Fibroblast of skin of abdomen (primary cell): ENCODE measurements around the gene RAB4A.
A peak's percentile ranks its signal among the peaks of the same experiment; 100 is the strongest.

ENCODE experiments used
- DNase-seq: peaks from one replicate; pipeline ENCODE4 v3.0.0-alpha.2; 2013

Gene RAB4A

DNA sequence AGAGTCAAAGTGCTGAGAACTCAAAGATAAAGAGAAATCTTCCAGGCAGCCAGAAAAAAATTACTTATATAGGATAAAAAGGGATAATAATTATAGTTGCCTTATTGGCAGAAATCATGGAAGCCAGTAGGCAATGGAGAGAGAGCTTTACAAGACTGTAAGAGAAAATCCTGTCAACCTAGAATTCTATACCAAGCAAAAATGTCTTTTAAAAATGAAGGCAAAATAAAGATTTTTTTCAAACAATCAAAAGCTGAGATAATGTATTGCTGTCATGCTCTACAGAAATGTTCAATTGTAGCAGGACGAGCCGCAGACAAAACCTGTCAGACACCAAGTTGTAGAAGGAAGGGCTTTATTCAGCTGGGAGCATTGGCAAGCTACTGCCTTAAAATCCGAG is 26.8 kb upstream of the RAB4A start:
- DNase-seq, result no peak

- no peak for DNase-seq
These were observed 23.0 kb upstream of the RAB4A start for GRCh38 chr1:229247871-229248270.

GRCh38 chr1:229248821-229249817 is 21.8 kb upstream of the RAB4A start:
- DNase-seq, result no peak

- DNase-seq, result no peak
These were observed 20.9 kb upstream of the RAB4A start for GRCh38 chr1:229249854-229250644.

DNA sequence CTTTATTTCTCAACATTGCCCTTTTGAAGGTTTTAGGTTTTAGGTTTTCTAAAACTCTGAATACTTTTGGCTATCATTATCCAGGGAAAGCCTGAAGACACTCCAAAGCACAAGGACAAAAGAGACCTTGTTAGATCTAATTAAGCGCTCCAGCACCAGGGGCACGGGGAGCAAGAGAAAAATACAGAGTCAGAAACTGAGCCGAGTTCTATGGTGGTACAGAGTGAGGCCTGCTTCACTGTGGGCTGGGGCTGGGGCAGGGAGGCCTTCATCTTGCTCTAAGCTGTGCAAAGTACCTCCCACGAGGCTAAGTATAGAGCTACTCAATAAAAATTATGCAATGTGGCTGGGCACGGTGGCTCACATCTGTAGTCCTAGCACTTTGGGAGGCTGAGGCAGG is 19.7 kb upstream of the RAB4A start:
- DNase-seq, result no peak

DNA sequence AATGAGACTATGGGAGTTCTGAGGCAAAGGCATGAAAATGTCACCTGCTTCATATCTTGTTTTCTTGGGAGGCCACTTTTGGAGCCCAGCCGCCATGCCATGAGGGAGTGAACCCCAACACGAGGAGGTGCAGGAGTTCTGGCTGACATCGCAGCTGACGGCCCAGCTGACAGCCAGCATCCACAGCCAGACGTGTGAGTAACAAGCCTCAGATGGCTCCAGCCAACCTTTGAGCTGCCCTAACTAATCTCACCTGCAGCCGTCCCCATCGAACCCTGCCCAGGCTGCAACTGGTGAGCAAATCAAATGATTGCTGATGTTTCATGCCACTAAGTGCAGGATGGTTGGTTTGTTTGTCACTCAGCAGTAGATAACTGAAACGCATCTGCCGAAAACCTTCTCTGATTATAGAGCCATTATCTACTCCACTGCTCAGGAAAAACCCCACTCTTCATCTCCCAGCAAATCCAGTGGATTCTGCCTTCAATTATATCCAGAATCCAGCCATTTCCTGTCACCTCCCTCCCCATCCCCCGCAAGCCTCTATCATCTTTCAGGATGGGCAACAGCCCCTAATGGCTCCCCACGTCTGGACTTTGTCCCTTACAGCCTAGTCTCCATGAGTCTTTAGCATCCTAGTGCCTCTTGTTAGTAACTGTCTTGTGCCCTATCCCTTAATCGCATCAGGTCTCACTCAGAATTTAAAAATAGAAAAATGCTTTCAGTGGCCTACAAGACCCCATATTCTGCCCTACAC is 18.5 kb upstream of the RAB4A start:
- no peak for DNase-seq

DNA sequence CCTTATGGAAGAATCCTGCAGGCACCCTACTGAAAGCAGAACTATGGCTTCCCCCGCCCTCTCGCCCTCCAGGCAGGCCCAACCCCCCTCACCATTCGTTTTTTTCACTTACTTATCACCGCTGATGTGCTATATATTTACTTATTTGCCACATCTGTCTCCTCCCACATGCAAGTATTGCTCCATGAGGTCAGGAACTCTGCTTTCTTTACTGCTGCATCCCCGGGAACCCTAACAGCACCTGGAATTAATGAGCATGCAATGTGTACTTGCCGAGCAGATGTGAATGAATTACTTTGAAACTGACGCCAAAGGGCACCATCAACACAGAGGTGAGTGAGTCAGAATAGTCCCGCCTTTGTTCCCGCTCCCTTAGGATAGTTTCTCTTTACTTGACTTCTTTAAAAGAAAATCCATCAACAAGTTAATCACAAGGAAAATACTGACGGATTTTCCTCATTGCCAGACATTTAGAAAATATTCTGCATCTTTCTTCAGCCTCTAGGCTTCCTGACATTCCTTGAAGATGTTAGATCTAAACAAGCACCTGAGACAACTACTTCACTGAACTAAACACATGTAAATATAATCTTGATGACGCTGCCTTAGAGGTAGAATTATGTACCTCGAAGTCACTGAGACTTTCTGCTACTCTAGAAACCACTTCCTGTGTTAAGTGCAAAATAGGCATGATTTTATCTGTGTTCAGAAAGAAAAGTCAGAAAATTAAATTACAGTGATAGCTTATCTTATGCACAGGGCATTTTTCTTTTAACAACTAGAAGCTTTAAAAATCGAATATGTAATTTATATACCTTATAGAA is 17.5 kb upstream of the RAB4A start:
- peak; percentile 55 for DNase-seq

DNA sequence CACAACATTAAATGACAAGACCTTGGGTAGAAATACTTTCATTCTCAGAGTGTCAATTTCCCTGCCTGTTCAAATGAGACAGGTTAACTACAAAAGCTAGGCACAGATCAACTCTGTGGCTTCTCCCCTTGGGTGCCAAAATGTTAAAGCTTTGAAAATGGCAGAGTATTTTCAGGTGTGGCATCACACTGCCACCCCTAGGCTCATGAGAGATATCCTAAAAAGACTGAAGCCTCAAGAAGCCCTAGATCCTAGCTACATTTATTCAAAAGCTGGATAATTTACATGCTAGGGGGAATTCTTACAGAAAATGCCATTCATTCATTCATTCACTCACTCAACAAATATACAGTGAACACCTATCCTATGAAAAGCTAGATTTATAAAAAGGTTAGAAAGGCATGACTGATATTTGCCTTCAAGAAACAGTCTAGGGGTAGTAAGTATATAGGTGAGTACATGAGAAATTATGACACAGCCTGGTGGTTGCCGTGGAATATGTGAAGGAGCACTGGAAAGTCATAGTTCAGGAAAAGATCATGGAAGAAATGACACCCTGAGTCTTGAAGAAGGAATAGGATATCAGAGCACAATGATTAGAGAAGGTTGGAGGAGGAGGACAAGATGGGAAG is 15.9 kb upstream of the RAB4A start:
- DNase-seq, result peak; percentile 26

DNA sequence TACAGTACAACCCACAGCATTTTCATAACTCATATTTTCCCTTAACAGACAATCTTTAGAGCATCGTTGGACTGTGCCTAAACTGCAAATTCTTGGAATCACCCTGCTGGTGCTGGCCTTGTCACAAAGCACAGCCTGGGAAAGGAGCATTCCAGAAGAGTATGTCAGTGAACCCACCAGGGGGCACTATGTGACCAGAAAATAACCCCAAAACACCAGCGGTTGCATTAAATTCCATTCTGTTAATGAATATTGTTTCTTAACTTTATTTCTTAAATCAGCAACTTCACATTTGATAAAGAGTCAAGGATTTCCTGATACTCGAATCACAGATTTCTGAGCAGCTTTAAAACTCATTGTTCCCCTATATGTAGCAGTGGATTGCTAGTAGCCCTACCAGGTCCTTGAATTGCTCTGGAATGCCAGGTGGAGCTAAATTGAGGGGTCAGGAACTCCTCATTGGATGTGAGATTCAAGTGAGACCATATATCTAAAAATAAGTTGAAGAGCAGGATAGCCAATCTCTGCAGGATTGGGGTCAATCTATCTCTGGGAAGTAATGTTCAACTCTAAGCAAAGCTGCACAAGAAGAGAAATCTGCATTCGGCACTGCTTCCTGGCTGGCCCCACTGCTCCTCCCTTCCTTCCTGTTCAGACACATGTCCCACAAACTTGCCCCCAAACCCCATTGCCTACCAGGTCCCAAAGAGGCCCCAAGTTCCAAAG is 12.7 kb upstream of the RAB4A start:
- peak; percentile 61 for DNase-seq

DNA sequence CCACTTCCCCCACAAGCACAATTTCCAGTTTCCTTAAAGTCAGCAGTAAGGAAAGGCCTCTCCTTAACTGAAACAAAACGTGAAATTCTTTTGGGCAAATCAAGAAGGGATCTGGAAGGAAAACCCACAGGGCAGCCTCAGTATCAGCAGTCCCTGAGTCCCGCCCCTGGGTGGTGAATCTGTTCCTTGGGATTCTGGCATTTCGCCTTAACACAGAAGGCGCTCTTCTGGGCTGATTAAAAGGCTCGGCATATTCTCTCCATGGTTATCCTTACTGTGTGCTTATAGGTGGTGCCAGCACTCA is 12.2 kb upstream of the RAB4A start:
- DNase-seq, result peak; percentile 16

DNA sequence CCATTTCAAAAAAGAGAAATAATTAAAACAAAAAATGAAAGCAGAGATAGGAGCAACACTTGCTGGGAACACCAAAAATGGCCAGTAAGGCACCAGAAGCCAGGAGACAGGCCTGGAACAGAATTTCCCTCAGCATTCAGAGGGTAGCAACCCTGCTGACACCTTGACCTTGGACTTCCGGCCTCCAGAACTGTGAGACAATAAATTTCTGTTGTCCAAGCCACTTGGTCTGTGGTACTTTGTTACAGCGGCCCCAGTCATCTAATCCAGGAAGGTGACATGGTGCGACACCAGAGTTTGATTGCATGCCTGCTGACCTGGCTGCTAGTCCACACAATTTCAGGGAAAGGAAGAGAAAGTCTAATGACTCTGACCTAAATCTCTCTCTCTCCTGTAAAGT is 10.6 kb upstream of the RAB4A start:
- no peak for DNase-seq

DNA sequence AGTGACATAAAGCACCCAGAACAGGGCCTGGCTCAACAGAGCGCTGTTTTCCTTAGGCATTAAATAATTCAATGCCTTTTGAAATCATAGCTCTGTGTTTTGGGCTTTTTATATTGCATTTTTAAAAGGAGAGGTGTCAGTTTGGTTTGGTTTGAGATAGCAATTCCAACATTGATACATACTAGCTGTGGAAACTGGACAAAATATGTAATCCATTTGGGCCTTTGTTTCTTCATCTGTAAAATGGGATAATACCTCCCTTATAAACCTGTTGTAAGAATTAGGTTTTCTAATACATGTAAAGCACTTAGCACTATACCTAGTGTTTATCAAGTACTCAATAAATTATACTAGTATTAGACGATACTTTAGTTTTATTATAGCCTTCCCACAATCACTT is 8.7 kb upstream of the RAB4A start:
- no peak for DNase-seq

DNA sequence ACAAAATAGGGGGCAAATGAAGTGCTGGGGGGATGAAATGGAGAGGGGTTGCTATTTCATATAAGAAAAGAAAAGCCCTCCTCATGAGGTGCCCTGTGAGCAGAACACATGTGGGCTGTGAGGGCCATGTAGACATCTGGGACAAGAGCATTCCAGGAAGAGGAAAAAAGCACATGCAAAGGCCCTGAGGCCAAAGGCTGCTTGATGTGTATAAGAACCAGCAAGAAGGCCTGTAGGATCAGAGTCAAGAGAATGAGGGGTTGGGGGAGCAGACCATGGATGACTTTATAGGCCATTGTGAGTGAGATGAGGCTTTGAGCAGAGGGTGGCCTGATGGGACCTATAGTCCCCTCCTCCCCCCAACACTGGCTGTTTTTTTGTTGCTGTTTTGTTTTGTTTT is 7.7 kb upstream of the RAB4A start:
- DNase-seq, result no peak

- DNase-seq, result no peak
These were observed 6.8 kb upstream of the RAB4A start for GRCh38 chr1:229264068-229264467.

DNA sequence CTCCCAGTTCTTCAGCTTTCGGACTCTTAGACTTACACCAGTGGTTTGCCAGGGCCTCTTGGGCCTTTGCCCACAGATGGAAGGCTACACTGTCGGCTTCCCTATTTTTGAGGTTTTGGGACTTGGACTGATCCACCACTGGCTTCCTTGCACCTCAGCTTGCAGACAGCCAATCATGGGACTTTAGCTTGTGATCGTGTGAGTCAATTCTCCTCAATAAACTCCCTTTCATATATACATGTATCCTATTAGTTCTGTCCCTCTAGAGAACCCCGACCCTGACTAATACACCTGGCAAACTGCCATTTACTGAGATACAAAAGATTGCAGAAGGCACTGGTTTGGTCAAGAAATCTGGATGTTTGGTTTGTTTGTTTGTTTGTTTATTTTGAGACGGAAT is 6.4 kb upstream of the RAB4A start:
- DNase-seq, result no peak

GRCh38 chr1:229266274-229266673 is 4.6 kb upstream of the RAB4A start:
- no peak for DNase-seq

GRCh38 chr1:229266832-229267500 is 3.9 kb upstream of the RAB4A start:
- DNase-seq, result no peak

DNA sequence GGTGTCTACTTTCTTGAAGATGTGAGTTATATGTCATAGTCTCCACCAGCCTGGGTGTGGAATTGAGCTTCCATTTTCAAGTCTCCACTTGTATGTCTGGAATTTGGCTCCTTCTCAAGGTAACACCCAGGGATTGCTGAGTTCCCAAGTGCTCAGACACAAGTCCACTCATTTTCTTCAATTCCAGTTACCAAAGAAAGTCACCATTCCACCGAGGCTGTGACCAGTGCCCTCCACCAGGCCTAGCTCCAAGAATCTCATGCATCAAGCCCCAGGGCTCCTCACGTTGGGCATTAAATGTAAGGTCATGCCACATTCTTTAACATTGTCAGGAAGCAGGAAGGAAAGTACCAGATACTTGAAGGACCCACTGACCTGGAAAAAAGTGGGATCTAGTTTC is 2.4 kb upstream of the RAB4A start:
- no peak for DNase-seq

- DNase-seq, result peak; percentile 29
These were observed 693 bp downstream of the RAB4A start for GRCh38 chr1:229271448-229272159.
